Neuron (in vitro differentiated cells): ENCODE measurements around the gene MYO1H.

Experiments used
- H2AFZ ChIP-seq: one replicate; pipeline ENCODE4 v1.6.1; 2013; ENCODE audit warnings: low read depth, mild to moderate bottlenecking, inconsistent platforms, low read length, moderate library complexity
- H3K27me3 ChIP-seq: one replicate; pipeline ENCODE4 v1.6.1; 2013; ENCODE audit warnings: low read length; ENCODE audit not compliant: insufficient read depth
- H3K36me3 ChIP-seq: one replicate; pipeline ENCODE4 v1.6.1; 2013; ENCODE audit warnings: low read length; ENCODE audit not compliant: insufficient read depth
- H3K4me1 ChIP-seq: one replicate; pipeline ENCODE4 v1.6.1; 2013; ENCODE audit warnings: low read length; ENCODE audit not compliant: insufficient read depth
- H3K4me3 ChIP-seq: 2 replicates; pipeline ENCODE4 v1.5.1; 2013; ENCODE audit warnings: mild to moderate bottlenecking, low read length, moderate library complexity
- H3K9me3 ChIP-seq: one replicate; pipeline ENCODE4 v1.6.1; 2013; ENCODE audit warnings: low read length

MYO1H gene

GRCh38 chr12:109329003-109329402, 18.7 kb upstream of the MYO1H start:
- Histone ChIP-seq H3K36me3 (no peaks in the 10 kb centered on the region), H3K4me3 (no peak overlapping the region), H2AFZ (no peak overlapping the region), H3K27me3 (peaks cover 34% of the 10 kb centered on the region), H3K4me1 (no peaks in the 10 kb centered on the region), H3K9me3 (no peaks in the 10 kb centered on the region)

GRCh38 chr12:109329686-109330085, 18.0 kb upstream of the MYO1H start:
- Histone ChIP-seq H3K9me3 (no peaks in the 10 kb centered on the region), H3K27me3 (peaks cover 34% of the 10 kb centered on the region), H3K4me3 (no peak overlapping the region), H2AFZ (no peak overlapping the region), H3K4me1 (no peaks in the 10 kb centered on the region), H3K36me3 (no peaks in the 10 kb centered on the region)

DNA sequence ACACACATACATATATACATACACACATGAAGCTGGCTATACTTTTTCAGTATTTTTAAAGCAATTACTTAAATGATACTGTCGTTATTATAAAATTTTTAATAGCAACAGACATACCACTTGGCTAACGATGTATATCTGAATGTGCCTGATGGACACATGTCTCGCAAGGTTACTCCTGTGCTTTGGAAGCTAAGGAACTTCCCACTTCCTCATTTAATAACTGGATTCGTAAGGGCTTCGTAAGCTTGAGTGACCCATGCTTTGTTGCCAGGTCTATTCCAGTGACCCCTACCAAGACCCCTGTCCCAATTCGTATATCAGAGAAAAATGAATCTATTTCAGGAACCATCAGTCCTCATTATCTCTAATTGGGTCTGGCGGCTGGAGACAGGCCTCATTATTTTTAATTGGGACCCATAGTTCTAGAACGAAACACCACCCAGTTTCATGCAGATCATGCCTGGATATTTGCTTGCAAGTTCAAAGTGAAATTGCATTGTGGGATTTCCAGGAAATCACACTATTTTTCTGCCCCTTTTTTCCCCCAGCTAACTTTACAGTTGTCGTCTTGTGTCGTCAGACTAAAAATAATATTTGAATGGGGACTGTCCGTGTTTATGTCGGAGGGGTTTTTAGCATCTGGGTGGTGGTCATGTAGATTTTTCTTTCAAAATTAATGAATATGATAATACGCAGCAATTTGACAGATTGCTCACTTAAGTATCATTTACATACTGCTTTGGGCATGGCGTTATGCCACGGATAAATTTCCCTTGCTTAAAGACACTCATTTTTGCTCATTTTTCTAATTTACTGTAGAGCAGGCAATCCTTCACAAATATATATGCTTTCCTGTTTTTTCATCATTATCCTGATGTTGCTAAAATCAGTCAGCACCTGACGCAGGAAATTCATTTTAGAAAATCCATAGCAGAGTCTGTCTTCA, 17.1 kb upstream of the MYO1H start:
- Histone ChIP-seq H3K4me3 (no peak overlapping the region), H2AFZ (no peak overlapping the region), H3K27me3 (peaks cover 34% of the 10 kb centered on the region), H3K9me3 (no peaks in the 10 kb centered on the region), H3K4me1 (no peaks in the 10 kb centered on the region), H3K36me3 (no peaks in the 10 kb centered on the region)

DNA sequence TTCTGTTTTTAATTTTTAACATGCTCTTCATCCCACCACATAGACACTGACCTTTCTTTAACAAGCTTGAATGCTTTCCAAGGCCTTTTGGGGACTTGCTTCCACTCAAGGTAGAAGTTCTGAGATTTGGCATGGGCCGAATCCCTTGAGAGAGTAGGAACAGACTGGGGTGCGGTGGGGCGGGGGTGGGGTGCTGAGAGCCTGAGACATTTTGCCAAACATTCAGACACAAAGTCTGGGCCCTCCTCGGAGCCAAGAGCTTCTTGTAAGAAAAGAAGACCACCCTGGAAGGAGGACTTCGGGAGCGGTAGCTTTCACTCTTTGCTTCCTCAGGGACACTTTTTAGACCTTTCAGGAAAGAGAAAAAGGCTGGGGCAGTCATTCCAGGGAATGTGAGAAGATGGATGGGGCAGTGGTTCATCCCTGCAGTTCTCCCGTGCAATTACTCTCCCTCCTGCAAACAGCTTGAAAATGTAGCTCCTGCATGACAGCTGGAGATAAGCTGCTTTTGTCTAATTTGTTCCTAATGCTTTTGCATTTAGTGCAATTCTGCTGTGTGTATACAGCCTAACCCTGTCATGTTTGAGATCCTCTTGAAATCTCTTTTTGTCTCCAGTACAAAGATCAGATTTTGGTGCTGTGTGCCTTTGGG, 16.3 kb upstream of the MYO1H start:
- Histone ChIP-seq H3K4me1 (no peaks in the 10 kb centered on the region), H3K4me3 (no peak overlapping the region), H3K9me3 (no peaks in the 10 kb centered on the region), H3K27me3 (peaks cover 38% of the 10 kb centered on the region), H3K36me3 (no peaks in the 10 kb centered on the region), H2AFZ (no peak overlapping the region)

GRCh38 chr12:109334887-109335286, 12.8 kb upstream of the MYO1H start:
- Histone ChIP-seq H3K4me3 (no peak overlapping the region), H2AFZ (no peak overlapping the region), H3K27me3 (peaks cover 26% of the 10 kb centered on the region), H3K9me3 (no peaks in the 10 kb centered on the region), H3K36me3 (no peaks in the 10 kb centered on the region), H3K4me1 (no peaks in the 10 kb centered on the region)

DNA sequence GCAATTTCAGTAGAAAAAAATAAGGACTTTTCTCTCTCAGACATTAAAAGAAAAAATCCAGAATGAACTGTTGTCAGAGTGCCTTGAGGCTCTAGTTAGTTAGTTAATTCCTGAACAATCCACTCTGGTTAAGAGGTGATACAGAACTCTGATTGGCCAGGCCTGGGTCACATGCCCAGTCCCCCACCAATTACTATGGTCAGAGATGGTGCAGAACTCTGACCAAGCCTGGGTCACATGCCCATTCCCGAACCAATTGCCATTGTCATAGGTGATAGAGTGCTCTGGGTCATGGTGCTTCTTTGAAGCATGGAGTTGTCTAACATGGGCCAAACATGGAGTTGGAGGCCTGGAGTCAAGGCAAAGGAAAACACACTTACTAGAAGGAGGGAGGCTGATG, 11.1 kb upstream of the MYO1H start:
- Histone ChIP-seq H3K27me3 (peaks cover 13% of the 10 kb centered on the region), H3K9me3 (no peaks in the 10 kb centered on the region), H3K4me3 (no peak overlapping the region), H3K4me1 (no peaks in the 10 kb centered on the region), H2AFZ (no peak overlapping the region), H3K36me3 (no peaks in the 10 kb centered on the region)

- H3K4me3 ChIP-seq = no peak overlapping the region
- no peaks in the 10 kb centered on the region for H3K4me1 ChIP-seq
- H3K9me3 ChIP-seq = no peaks in the 10 kb centered on the region
- no peaks in the 10 kb centered on the region for H3K36me3 ChIP-seq
- no peaks in the 10 kb centered on the region for H3K27me3 ChIP-seq
- H2AFZ ChIP-seq = no peak overlapping the region
Observed at GRCh38 chr12:109343677-109344076, 4.0 kb upstream of the MYO1H start.

DNA sequence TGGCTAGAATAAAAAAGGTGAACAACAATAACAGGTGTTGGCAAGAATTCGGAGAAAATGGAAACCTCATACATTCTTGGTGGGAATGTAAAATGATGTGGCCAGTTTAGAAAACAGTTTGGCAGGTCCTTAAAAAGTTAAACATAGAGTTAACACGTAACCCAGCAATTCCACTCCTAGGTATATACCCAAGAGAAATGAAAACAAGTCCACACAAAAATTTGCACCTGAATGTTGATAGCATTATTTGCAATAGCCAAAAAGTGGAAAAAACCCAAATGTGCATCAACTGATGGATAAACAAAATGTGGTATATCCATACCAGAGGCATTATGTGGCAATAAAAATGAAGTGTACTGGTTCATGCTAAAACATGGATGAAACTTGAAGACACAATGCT, 2.3 kb upstream of the MYO1H start:
- Histone ChIP-seq H3K36me3 (no peaks in the 10 kb centered on the region), H3K27me3 (peaks cover 2% of the 10 kb centered on the region), H3K4me1 (peaks cover 2% of the 10 kb centered on the region), H3K9me3 (no peaks in the 10 kb centered on the region), H3K4me3 (no peak overlapping the region), H2AFZ (no peak overlapping the region)

DNA sequence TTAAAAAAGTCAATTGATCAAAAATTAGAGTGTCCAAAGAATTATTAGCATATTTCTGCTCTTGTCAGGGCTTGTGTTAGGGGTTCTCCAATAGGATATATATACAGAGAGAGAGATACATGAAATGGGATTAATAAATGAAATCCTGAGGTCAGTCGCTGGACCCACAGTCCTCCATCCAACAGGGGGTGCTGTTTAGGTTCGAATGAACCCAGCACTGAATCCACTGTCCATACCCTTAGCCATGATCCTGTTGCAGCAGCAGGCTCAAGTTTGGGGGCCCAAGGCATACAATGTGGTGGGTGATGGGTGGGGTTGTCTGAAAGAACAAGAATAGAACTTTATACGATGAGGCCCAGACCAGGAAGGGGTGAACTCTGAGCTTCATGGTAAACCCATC, 780 bp upstream of the MYO1H start:
- peaks cover 10% of the 10 kb centered on the region for H3K27me3 ChIP-seq
- H3K36me3 ChIP-seq = no peaks in the 10 kb centered on the region
- H2AFZ ChIP-seq = no peak overlapping the region
- no peaks in the 10 kb centered on the region for H3K9me3 ChIP-seq
- no peak overlapping the region for H3K4me3 ChIP-seq
- H3K4me1 ChIP-seq = peaks cover 2% of the 10 kb centered on the region

DNA sequence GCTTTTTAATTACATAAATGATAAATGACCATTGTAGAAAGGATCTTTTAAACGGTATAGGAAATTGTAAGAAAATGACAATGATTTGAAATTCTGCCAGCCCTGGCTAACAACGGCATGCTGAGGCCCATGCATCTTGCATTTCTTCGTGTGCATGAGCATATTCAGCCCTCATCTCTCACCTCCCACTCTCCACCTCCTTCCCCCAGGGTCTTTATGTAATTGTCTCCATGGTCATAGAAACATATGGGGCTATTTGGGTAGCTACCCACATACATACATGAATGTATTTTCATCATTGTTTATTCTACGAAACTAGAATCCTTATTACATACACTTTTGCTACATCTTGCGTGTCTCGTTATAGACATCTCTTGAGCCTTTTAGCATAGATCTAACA, 4.5 kb downstream of the MYO1H start:
- Histone ChIP-seq H3K27me3 (peaks cover 29% of the 10 kb centered on the region), H3K4me3 (no peak overlapping the region)

DNA sequence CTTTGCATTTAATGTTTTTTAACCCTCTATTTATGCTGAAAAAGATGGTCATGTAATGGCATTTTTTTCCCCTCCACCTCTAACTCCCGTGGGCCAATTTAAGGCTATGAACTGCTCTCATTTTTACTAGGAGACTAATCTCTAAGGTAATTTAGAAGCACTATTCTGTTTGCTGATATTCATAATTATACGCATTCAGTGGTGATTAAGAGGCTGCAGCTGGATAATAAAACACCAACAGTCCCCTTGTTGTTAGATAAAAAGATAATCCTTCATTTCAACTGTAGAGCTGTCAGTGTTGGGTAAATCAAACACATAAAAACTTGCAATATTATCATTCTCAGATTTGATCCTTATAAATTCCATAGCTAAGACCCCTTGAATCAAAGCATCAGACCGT, 8.9 kb downstream of the MYO1H start:
- H3K9me3 ChIP-seq = no peaks in the 10 kb centered on the region
- no peaks in the 10 kb centered on the region for H3K36me3 ChIP-seq
- H2AFZ ChIP-seq = no peak overlapping the region
- no peak overlapping the region for H3K4me3 ChIP-seq
- H3K27me3 ChIP-seq = peaks cover 44% of the 10 kb centered on the region
- H3K4me1 ChIP-seq = peaks cover 14% of the 10 kb centered on the region

More for the DNA sequence above, 4.5 kb downstream of the MYO1H start:
- Histone ChIP-seq H3K9me3 (no peaks in the 10 kb centered on the region), H3K36me3 (no peaks in the 10 kb centered on the region), H3K4me1 (peaks cover 2% of the 10 kb centered on the region), H2AFZ (no peak overlapping the region)

- Histone ChIP-seq H3K4me1 (peaks cover 14% of the 10 kb centered on the region), H3K9me3 (no peaks in the 10 kb centered on the region), H3K4me3 (no peak overlapping the region), H3K27me3 (peaks cover 44% of the 10 kb centered on the region), H3K36me3 (no peaks in the 10 kb centered on the region), H2AFZ (no peak overlapping the region)
Observed at GRCh38 chr12:109357032-109357431, 9.3 kb downstream of the MYO1H start.

DNA sequence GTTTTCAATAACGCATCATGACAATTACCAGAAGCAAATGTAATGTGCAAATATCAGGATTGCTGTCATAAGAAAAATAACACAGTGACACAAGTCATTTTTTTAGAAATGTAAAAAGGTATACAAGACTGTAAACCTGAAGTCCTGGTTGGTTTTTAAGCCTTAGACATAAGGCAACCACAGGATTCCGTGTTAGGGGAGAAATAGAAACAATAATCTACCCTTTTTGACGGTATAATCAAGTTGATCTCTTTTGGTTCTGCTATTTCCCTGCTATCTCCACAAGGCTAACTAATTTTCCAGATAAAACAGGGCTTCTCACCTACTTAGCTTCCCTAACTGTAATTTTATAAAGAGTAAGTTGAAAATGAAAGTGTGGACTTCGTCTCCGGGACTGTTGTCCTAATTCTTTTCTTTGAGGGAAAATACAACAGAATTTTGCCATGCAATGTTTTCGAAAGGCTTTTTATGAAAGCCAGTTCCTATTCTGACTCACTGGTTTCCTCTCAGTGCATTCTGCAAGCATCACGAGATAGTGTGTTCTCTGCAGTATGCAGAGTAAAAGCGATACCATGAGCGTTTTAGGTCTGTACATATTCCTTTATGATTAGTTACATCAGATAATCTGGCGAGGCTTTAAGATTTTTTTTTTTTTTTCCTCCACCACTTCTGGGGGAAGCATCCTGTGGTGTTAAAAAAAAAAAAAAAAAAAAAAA, 10.6 kb downstream of the MYO1H start:
- H3K4me3 ChIP-seq = no peak overlapping the region
- peaks cover 14% of the 10 kb centered on the region for H3K4me1 ChIP-seq
- H2AFZ ChIP-seq = no peak overlapping the region
- H3K27me3 ChIP-seq = peaks cover 48% of the 10 kb centered on the region
- H3K9me3 ChIP-seq = no peaks in the 10 kb centered on the region
- H3K36me3 ChIP-seq = no peaks in the 10 kb centered on the region
